ENCODE results near the gene POLR3GL.

Gene POLR3GL

DNA sequence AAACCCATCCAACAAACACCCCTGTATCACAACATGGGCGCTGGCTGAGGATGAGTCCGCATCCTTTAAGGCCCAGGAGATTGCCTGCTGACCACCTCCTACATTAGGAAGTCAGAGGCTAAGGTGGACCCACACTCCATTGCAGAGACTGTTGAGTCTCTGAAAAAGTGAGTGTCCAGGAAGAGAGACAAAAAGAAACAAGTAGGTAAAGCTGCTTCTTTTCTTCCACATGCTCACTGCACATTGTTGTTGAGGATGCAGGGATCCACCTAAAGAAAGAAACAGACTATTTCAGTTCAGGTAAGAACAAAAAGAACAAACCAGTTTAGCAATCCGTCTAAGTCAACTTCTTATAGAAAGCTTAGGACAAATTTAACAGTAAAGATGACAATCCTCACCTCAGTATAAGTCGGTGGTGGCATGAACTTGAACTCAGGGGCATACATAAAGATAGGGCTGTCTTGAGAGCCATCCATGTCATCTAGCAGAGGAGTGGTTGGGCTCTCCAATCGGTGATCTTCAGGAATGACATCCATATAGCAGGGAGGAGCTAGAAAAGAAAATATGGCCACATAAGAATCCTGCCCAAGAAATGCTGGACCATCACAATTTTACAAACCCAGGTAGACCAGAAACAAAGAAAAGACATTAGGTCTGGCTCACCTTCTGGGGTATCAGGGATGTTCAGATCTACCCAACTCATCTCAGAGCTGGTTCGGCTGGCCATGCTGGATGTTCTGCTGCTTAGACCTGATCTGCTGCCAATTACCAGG, 29.3 kb downstream of the POLR3GL start:
- no peak for DNase-seq

DNA sequence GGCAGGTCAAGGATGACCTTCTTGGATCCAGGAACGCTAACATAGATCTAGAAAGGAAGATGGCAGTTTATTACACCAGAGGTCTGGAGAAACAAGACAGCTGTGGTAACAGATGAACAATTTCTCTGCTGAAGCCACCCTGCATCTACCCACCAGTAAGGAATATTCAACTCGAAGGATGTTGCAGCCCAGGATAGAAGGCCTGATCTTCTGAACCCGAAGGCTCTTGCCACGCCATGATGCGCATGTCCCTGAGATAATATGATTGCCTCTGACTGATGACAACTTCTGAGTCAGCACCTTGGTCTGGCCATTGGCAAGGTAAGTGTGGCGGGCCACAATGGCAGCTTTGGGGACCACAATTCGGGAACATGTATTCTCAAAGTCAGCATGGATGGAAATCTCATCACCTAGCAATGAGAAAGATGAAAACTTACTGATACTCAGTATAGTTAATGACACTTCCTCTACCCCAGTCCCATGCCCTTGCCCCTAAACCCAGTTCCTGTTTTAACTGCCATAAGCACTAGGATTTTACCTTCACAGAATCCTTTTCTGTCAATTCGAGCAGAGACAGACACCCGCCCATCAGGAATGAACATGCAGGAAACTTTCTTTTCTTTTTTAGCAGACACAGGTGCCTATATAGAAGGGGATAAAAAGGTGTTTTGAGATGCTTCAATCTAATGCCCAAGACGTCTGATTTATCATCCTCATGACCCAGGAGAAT, 30.1 kb downstream of the POLR3GL start:
- no peak for DNase-seq

DNA sequence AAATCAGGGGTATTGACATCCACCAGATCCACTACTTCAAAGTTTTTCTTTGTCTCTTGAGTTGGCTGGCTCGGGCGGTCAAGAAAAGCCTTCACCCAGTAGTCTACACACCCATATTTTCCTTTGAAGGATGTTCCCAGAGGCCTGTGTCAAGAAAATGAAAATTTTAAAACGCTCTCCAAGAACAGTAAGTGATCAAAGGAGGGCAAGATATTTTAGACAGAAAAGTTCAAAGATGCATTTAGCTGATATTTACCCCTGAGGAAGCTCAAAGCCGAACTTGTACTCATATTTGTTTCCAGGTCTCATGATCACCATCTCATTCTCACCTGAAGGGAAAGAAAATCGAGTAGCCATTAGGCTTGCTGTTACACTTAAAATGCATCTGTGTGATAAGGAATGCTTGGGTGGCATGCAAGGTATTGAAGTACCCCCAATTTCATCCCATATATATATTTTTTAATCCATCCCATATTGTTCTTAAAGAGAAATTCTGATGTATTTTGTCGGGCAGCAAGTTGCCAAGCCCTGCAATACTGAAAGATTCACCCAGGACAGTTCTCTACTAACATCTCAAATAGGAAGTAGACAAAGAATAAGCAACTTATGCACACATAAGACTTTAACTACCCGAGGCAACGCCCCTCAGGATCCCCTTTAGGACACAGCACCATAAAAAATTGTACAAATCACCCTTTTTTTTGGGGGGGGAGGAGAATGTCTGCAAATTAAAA, 30.8 kb downstream of the POLR3GL start:
- DNase-seq, result no peak

DNA sequence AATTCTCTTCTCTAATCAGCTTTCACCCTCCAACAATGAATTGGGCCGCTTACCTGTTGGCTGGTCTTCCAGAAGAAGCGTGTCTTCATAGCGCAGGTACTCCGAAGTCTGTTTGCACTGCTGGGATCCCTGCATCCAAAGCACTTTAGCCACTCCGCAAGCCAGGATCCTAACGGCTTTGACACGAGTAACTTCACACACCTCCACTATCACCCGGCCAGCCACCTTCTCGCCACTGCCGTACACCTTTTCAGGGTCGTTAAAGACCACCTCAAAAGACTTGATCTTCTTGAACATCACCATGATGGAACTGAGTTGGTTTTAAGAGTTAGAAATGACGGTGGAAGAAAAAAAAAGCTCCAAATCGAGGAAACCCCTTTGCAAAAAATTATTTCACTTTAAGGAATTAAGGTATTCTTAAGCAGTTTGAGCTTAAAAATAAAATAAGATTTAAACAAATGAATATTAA, 31.5 kb downstream of the POLR3GL start:
- DNase-seq, result no peak

DNA sequence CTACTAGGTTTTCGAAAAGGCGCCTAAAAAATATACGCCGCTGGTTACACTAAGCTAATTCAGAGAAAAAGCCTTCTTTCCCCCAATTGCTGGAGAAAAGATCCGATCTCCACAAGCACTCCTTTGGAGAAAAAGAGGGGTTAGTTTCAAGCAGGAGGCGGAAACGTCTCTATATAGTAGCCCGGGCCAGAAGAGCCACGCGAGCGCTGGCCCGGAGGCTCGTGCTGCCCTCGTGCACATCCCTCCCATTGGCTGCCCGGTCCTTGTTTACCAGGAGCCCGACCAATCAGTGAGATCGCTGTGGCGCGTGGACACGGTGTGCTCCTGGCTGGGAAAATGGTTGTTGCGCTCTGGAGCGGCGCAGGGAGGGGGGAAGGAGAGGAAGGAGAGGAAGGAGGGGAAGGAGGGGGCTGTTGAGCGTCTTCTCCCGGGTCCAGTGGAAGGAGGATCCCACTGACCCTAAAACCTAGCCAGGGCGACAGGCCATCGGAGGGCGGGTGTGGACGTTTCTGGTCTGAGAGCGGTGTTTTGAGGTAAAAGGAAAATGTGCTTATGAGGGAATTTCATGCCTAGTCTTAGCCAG, 32.0 kb downstream of the POLR3GL start, which contains the start of gene TXNIP:
Gene TXNIP, minus strand, starts transcription at position 147 of the 583 bp plus-strand sequence. CDS start 313 bp downstream, outside the sequence.
- peak; percentile 95 for DNase-seq

DNA sequence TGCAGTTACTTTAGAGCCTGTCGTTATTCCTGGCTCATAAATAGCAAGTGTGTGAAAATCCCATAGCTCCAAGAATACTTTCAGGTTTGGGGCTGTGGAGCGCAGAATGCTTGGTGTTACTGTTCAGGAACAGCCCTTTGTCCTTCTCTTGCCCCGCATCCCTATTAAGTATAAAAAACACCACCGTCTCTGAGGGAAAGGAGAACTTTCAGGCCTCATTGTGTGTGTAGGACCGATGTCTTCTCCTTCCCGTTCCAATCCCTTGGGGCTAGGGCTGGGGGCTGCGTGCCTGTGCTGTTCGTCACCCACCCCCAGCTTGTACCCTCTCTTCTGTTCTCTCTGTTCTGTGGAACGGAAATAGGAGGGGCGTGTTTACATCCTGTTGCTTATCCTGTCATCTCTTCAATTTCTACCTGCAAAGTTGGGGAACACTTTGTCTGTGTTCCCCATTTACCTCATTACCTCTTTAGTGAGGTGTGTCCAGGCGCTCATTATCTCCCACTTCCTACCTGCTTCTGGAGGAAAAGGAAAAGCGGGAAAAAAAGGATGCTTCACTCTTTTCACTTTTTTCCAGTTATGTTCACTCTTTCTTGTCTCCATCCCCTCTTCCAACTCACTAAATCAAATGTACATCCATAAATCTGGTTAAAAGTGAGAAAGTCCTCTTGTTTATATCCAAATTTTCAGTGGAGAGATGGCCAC, 32.7 kb downstream of the POLR3GL start:
- no peak for DNase-seq

- no peak for DNase-seq
These were observed 33.2 kb downstream of the POLR3GL start for GRCh38 chr1:145997718-145998023.

DNA sequence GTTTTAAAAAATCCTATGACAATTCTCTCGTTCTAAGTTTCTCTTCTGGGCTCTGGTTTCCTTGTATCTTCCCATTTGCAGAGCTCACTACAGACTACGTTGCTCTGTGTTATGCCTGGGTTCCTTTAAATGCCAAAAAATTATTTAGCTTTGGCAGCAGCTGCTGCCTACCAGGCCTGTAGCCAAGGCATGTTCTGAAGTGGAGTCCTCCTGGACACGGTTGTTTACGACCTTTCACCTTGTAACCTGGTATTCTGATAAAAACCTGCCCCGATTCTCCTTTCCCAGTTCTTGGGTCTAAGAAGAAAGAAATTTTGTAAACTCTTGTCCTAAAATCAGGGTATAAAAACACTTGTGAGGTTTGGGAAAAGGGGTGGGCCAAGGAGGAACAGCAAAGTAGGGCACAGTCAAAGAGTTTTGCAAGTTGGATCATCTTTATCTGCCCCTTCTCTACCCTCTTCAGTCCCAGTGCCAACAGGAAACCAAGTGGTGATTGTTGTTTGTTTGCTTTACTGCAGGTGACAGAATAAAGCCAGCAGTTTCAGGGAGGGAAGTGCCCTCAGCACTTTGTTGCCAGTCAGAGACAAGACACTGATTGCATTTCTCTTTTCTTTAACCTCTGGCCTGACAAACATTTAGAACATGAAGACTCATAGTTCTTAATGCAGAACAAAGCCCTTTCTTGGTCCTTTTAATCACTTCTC, 35.0 kb downstream of the POLR3GL start:
- DNase-seq, result peak; percentile 77

DNA sequence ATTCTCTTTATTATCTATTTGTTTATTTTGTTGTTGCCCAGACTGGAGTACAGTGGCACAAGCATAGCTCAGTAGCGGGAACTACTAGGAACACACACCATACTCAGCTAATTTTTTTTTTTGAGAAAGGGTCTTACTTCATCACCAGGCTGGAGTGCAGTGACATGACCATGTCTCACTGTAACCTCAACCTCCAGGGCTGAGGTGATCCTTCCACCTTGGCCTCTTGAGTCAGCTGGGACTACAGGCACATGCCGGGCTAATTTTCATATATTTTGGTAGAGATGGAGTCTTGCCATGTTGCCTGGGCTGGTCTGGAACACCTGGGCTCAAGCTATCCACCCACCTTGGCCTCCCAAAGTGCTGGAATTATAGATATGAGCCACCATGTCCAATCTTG, 37.2 kb downstream of the POLR3GL start:
- no peak for DNase-seq

- no peak for DNase-seq
These were observed 43.1 kb downstream of the POLR3GL start for GRCh38 chr1:146007489-146008133.

GRCh38 chr1:146010126-146010738, 45.7 kb downstream of the POLR3GL start:
- no peak for DNase-seq

DNA sequence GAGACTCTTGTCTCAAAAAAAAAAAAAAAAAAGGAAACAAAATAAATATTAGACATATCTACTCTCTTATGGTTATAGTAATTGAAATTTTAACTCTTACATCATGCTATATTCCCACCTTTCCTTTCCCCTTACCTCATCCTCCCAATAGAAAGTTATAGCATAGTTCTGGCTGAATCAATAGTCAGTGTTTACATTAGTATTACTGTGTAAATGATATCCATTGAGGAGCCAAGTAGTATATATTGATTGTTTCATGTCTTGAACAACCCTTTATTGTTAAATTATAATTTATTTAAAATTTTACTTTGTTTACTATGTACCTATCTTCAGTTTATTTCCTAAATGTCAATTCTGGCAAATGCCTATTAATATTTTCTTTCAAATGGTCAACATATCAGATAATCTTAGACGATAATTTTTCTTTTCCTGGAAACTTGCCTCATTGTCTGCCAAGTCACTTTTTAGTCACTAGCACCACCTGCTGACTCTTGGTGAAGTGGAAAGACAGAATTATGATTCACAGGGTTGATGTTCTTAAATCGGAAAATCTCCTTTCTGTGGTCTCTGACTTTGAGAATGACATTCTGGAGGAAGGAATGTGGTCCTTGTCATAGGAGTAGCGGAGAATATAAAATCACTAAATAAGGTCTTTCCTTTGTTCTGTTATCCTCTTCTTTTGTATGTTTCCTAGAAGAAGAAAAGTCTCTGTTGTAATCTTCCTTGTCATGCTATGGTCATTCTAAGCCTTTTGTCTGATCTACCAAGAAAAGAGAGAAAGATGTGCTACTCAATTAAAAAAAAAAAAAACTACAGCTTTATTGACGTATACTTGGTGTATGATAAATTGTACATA, 48.4 kb downstream of the POLR3GL start:
- DNase-seq, result peak; percentile 80

DNA sequence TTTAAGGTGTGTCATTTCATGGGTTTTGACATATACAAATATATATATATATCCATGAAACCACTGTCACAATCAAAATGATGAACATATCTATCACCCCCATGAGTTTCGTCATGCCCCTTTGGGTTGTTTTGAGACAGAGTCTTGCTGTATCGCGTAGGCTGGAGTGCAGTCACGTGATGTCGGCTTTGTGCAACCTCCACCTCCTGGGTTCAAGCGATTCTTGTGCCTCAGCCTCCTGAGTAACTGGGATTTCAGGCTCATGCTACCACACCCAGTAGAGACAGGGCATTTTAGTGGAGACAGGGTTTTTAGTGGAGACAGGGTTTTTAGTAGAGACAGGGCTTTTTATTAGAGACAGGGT, 49.1 kb downstream of the POLR3GL start:
- DNase-seq, result no peak

- no peak for DNase-seq
These were observed 52.4 kb downstream of the POLR3GL start for GRCh38 chr1:146016891-146017290.

DNA sequence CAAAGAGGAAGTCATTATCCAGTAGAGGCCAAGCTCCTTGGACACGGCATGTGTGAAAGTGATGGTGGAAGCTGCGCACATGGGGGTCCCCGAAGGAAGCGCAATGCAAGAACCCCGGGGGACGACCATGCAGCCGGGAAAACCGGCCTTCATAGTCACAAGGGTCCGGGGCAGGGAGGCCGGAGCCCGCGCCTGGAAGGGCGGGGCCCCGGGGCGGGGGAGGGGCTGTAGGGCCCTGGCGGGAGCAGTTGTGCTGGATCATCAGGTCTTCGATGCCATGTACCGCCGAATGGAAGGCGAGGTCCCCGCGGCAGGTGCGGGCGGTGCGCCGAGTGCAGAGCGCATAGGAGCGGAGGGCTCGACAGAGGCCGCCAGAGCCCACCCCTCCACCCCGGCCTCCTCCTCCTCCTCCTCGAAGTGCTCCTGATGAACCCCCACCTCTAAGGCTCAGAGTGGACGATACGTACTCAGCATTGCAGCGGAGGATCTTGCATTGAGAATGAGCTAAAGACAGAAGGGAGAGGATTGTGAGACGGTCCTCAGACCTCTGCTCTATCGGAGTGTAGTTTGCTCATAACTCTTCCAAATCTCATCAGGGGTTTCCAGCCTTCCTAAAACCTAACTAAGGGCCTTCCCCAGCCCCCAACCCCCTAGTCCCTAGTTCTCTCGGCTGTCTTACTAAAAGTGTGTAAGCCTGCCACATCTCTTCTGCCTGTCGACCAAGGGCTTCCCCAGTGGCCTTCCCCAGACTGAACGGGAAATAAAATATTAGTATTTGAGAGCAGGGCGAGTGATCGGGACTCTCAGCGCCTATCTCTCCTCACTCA, 55.0 kb downstream of the POLR3GL start:
- no peak for DNase-seq

DNA sequence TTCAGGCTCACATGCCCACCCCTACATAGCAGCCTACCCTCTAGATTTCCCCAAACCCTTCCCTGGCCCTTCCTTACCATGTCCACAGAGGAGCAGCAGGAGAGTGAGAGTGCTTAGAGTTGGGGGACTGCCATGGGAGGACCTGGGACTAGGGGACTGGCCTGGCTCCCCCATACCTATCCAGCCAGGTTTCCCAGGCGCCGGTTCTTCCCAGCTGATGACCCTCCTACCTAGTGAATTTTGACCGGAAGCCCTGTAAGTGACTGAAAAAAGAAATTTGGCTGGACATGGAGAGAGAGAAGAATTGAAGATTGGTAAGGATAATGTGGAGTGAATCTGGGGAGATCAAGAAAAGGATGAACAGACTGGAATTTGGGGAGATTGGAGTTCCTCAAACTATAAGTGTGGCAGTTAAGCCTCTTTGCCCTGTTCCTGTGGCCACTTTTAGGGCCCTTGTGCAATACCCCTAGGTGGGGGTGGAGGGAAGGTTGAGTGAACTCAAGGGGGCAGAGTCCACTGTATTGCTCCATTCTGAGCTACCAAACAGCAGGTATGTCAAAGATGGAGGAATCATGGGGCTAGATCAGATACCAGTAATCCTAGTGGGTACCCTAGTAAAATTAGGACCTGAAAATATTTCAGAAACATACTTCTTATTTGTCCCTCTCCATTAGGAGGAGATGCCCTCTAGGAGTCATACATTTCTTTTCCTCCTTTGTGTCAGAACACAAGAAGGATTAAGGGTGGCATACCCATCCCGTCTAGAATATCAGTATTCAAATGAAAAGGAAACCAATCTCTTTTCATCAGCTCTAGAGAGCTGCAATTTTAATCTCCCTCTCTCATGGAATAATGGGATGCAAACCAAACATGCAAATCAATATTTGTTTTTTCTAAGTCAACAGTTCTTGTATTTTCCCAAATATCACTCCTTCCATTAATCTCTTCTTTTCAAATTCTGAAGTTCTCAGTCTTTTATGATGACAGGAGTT, 55.9 kb downstream of the POLR3GL start:
- no peak for DNase-seq

DNA sequence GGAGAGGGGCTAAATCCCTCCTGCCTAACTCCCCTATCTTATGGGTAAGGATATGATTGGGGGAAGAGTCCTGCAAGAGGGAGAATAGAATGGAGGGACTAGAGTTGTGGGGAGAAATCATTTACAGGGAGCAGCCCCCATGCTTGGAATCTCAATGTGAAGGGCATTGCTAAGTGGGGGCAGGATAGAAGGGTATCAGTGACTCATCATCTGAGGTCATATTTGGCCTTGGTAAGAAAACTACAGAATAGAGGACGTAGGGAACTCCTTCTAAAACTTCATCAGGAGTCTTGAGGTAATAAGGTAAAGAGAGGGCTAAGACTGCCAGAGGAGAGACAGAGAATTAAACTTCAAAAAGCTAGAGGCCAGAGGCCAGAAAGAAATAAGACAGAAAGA, 56.6 kb downstream of the POLR3GL start:
- DNase-seq, result no peak

Data from NCI-H510A treated with DMSO at 0.1 percent for 48 hours (cell line).